Neural cell (in vitro differentiated cells): ENCODE data around the gene HLF. TPM values are rescaled to one million over a fixed set of nuclear protein-coding genes. Genes with fewer than 3 reads are reported as not detected.

Source experiments
- H2AFZ ChIP-seq: fragments of 200-600, 300-800 bp; sonication (generic), shearing (Covaris generic); 2 replicates; pipeline ENCODE4 v1.6.0; 2014; ENCODE audit warnings: low read depth, mild to moderate bottlenecking, antibody characterized with exemption, low read length, moderate library complexity
- H3F3A ChIP-seq: fragments of 200-600 bp; shearing (Covaris generic); 2 replicates; pipeline ENCODE4 v1.6.1; 2016; ENCODE audit warnings: mild to moderate bottlenecking, moderate library complexity, mixed read lengths, antibody characterized with exemption, low read length; ENCODE audit not compliant: insufficient read depth, poor library complexity, severe bottlenecking
- H3K27ac ChIP-seq: fragments of 200-600, 300-800 bp; sonication (generic), shearing (Covaris generic); 2 replicates; pipeline ENCODE4 v1.5.1; 2014; ENCODE audit warnings: mild to moderate bottlenecking, low read length, moderate library complexity
- H3K27me3 ChIP-seq: fragments of 300-800, 200-600 bp; sonication (generic), shearing (Covaris generic); 2 replicates; pipeline ENCODE4 v1.6.0; 2014; ENCODE audit warnings: mild to moderate bottlenecking, low read depth, low read length, moderate library complexity; ENCODE audit not compliant: insufficient read depth
- H3K36me3 ChIP-seq: fragments of 300-800, 200-600 bp; sonication (generic), shearing (Covaris generic); 2 replicates; pipeline ENCODE4 v1.5.1; 2014; ENCODE audit warnings: mild to moderate bottlenecking, antibody characterized with exemption, low read length, moderate library complexity; ENCODE audit not compliant: insufficient read depth
- H3K4me2 ChIP-seq: fragments of 300-800, 200-600 bp; sonication (generic), shearing (Covaris generic); 2 replicates; pipeline ENCODE4 v1.6.0; 2014; ENCODE audit warnings: mild to moderate bottlenecking, low read length
- H3K4me3 ChIP-seq: fragments of 300-800, 200-600 bp; sonication (generic), shearing (Covaris generic); 2 replicates; pipeline ENCODE4 v1.5.1; 2014; ENCODE audit warnings: mild to moderate bottlenecking, low read length, moderate library complexity
- H3K79me2 ChIP-seq: fragments of 200-600 bp; shearing (Covaris generic); replicated peaks from 2 replicates; pipeline ENCODE4 v1.6.0; 2014; ENCODE audit warnings: mild to moderate bottlenecking, low read length, moderate library complexity; ENCODE audit not compliant: insufficient read depth
- H3K9ac ChIP-seq: fragments of 300-800, 200-600 bp; sonication (generic), shearing (Covaris generic); 2 replicates; pipeline ENCODE4 v1.6.1; 2016; ENCODE audit warnings: mild to moderate bottlenecking, low read length, mixed read lengths
- H3K9me2 ChIP-seq: fragments of 200-600 bp; shearing (Covaris generic); 2 replicates; pipeline ENCODE4 v1.6.1; 2016; ENCODE audit warnings: mild to moderate bottlenecking, low read length, mixed read lengths; ENCODE audit not compliant: insufficient read depth
- H3K9me3 ChIP-seq: fragments of 200-600, 300-800 bp; sonication (generic), shearing (Covaris generic); 2 replicates; pipeline ENCODE4 v1.6.1; 2016; ENCODE audit warnings: mild to moderate bottlenecking, mixed run types, low read length, moderate library complexity, mixed read lengths
- H4K20me1 ChIP-seq: fragments of 200-600 bp; shearing (Covaris generic); 2 replicates; pipeline ENCODE4 v1.6.1; 2016; ENCODE audit warnings: mild to moderate bottlenecking, mixed run types; ENCODE audit not compliant: insufficient read depth
- CTCF ChIP-seq: fragments of 450-650 bp; IDR thresholded peaks from 2 replicates; pipeline ENCODE4 v1.5.1; 2014; ENCODE audit warnings: antibody characterized with exemption, mild to moderate bottlenecking, moderate library complexity; ENCODE audit not compliant: poor library complexity, severe bottlenecking
- EP300 ChIP-seq: fragments of 450-650 bp; conservative IDR thresholded peaks from 2 replicates; pipeline ENCODE4 v1.6.1; 2014; ENCODE audit warnings: antibody characterized with exemption, mild to moderate bottlenecking, moderate library complexity; ENCODE audit not compliant: poor library complexity, severe bottlenecking
- EZH2 ChIP-seq: fragments of 200-600, 300-800 bp; shearing (Covaris generic), sonication (generic); IDR thresholded peaks from 2 replicates; pipeline ENCODE4 v1.6.1; 2014; ENCODE audit warnings: antibody characterized with exemption, low read length, borderline replicate concordance, mild to moderate bottlenecking; ENCODE audit not compliant: insufficient read depth, poor library complexity, severe bottlenecking
- MXI1 ChIP-seq: fragments of 450-650 bp; conservative IDR thresholded peaks from 2 replicates; pipeline ENCODE4 v1.6.1; 2014; ENCODE audit warnings: antibody characterized with exemption, mild to moderate bottlenecking; ENCODE audit not compliant: poor library complexity, severe bottlenecking
- POLR2AphosphoS5 ChIP-seq: IDR thresholded peaks from 2 replicates; pipeline ENCODE4 v1.6.1; 2012
- RAD21 ChIP-seq: fragments of 450-650 bp; conservative IDR thresholded peaks from 2 replicates; pipeline ENCODE4 v1.6.1; 2014; ENCODE audit warnings: antibody characterized with exemption, mild to moderate bottlenecking, moderate library complexity
- SMC3 ChIP-seq: fragments of 450-650 bp; conservative IDR thresholded peaks from 2 replicates; pipeline ENCODE4 v1.6.1; 2014; ENCODE audit warnings: antibody characterized with exemption, mild to moderate bottlenecking, moderate library complexity; ENCODE audit not compliant: poor library complexity
- TAF1 ChIP-seq: IDR thresholded peaks from 2 replicates; pipeline ENCODE4 v1.6.1; 2012; ENCODE audit warnings: low read depth
- polyA plus RNA-seq: library from polyadenylated mRNA; depleted of rRNA; stranded (reverse); fragments of >200 nt; gene quantifications from 2 replicates; pipeline ENCODE4 v1.2.3, GENCODE V29; 2014
- TF ChIP-seq, protein P1 (sequence below): IDR thresholded peaks from 2 replicates; pipeline ENCODE4 v1.6.1; 2012; ENCODE audit warnings: borderline replicate concordance

The HLF gene
- polyA plus RNA-seq, 1 donor from 2014 or later, result 0.71 TPM

DNA sequence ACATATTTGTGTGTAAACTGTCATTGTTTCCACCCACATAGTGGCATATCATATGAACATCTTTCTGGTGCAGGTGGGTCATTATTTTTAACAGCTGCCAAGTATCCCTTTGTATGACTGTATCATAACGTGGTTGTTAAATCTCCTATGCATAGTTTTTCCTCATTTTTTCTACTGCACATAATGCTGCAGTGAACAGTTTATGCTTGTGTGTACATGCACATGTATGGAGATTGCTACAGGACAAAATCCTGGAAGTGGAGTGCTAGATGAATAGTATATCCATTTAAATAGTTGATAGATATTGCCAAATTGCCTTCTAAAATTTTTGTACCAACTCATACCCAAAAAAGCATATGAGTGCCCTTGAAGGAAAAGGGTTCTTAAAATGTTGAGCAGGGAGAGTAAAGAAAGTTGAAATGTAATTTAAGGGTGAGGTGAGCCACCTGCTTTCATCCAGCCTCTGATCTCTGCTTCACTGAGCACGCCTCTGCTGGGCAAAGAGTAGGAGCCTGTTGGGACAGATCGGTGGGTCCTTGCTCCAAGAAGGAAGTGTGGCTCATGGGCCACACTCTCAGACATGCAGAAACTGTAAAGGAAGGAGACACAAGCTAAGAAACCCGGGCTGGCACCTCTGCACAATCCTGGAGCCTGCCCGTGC is 55.3 kb downstream of the HLF start:
- Histone ChIP-seq H2AFZ (no peak overlapping the region), H3K9ac (no peak overlapping the region), H4K20me1 (no peaks in the 10 kb centered on the region), H3K36me3 (no peaks in the 10 kb centered on the region), H3K9me2 (no peaks in the 10 kb centered on the region), H3K79me2 (no peaks in the 10 kb centered on the region), H3K4me3 (no peak overlapping the region), H3K27ac (no peak overlapping the region), H3K9me3 (no peaks in the 10 kb centered on the region), H3K4me2 (no peak overlapping the region), H3K27me3 (no peaks in the 10 kb centered on the region), H3F3A (no peaks in the 10 kb centered on the region)
- TF ChIP-seq SMC3, result no peak
- TF ChIP-seq EZH2, result no peak
- no peak for TF ChIP-seq EP300
- no peak for TF ChIP-seq RAD21
- no peak for TF ChIP-seq MXI1
- TF ChIP-seq POLR2AphosphoS5, result no peak
- no peak for TF ChIP-seq TAF1
- TF ChIP-seq CTCF, result no peak
- TF ChIP-seq, protein P1, sequence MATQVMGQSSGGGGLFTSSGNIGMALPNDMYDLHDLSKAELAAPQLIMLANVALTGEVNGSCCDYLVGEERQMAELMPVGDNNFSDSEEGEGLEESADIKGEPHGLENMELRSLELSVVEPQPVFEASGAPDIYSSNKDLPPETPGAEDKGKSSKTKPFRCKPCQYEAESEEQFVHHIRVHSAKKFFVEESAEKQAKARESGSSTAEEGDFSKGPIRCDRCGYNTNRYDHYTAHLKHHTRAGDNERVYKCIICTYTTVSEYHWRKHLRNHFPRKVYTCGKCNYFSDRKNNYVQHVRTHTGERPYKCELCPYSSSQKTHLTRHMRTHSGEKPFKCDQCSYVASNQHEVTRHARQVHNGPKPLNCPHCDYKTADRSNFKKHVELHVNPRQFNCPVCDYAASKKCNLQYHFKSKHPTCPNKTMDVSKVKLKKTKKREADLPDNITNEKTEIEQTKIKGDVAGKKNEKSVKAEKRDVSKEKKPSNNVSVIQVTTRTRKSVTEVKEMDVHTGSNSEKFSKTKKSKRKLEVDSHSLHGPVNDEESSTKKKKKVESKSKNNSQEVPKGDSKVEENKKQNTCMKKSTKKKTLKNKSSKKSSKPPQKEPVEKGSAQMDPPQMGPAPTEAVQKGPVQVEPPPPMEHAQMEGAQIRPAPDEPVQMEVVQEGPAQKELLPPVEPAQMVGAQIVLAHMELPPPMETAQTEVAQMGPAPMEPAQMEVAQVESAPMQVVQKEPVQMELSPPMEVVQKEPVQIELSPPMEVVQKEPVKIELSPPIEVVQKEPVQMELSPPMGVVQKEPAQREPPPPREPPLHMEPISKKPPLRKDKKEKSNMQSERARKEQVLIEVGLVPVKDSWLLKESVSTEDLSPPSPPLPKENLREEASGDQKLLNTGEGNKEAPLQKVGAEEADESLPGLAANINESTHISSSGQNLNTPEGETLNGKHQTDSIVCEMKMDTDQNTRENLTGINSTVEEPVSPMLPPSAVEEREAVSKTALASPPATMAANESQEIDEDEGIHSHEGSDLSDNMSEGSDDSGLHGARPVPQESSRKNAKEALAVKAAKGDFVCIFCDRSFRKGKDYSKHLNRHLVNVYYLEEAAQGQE, result no peak

DNA sequence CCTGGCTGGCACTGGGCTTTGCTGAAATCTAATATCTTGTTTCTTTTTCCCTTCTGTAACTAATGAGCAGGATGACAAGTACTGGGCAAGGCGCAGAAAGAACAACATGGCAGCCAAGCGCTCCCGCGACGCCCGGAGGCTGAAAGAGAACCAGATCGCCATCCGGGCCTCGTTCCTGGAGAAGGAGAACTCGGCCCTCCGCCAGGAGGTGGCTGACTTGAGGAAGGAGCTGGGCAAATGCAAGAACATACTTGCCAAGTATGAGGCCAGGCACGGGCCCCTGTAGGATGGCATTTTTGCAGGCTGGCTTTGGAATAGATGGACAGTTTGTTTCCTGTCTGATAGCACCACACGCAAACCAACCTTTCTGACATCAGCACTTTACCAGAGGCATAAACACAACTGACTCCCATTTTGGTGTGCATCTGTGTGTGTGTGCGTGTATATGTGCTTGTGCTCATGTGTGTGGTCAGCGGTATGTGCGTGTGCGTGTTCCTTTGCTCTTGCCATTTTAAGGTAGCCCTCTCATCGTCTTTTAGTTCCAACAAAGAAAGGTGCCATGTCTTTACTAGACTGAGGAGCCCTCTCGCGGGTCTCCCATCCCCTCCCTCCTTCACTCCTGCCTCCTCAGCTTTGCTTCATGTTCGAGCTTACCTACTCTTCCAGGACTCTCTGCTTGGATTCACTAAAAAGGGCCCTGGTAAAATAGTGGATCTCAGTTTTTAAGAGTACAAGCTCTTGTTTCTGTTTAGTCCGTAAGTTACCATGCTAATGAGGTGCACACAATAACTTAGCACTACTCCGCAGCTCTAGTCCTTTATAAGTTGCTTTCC is 56.0 kb downstream of the HLF start:
- H3K4me3 ChIP-seq, result no peak overlapping the region
- no peaks in the 10 kb centered on the region for H3K27me3 ChIP-seq
- no peak overlapping the region for H3K27ac ChIP-seq
- no peaks in the 10 kb centered on the region for H3K36me3 ChIP-seq
- no peak overlapping the region for H2AFZ ChIP-seq
- H3F3A ChIP-seq, result no peaks in the 10 kb centered on the region
- H3K4me2 ChIP-seq, result no peak overlapping the region
- H3K9ac ChIP-seq, result no peak overlapping the region
- H3K79me2 ChIP-seq, result no peaks in the 10 kb centered on the region
- no peaks in the 10 kb centered on the region for H3K9me3 ChIP-seq
- no peaks in the 10 kb centered on the region for H4K20me1 ChIP-seq
- no peaks in the 10 kb centered on the region for H3K9me2 ChIP-seq
- TF ChIP-seq EZH2, result no peak
- no peak for TF ChIP-seq CTCF
- TF ChIP-seq, protein P1, result no peak
- TF ChIP-seq POLR2AphosphoS5, result no peak
- no peak for TF ChIP-seq SMC3
- no peak for TF ChIP-seq EP300
- no peak for TF ChIP-seq MXI1
- TF ChIP-seq RAD21, result no peak
- TF ChIP-seq TAF1, result no peak
